ENCODE results near the gene LRRC72.

GRCh38 chr7:16514729-16515128, 11.9 kb upstream of the LRRC72 start:
- TF ChIP-seq, protein P1, sequence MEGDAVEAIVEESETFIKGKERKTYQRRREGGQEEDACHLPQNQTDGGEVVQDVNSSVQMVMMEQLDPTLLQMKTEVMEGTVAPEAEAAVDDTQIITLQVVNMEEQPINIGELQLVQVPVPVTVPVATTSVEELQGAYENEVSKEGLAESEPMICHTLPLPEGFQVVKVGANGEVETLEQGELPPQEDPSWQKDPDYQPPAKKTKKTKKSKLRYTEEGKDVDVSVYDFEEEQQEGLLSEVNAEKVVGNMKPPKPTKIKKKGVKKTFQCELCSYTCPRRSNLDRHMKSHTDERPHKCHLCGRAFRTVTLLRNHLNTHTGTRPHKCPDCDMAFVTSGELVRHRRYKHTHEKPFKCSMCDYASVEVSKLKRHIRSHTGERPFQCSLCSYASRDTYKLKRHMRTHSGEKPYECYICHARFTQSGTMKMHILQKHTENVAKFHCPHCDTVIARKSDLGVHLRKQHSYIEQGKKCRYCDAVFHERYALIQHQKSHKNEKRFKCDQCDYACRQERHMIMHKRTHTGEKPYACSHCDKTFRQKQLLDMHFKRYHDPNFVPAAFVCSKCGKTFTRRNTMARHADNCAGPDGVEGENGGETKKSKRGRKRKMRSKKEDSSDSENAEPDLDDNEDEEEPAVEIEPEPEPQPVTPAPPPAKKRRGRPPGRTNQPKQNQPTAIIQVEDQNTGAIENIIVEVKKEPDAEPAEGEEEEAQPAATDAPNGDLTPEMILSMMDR (IDR thresholded peaks at IDR 0.05; ENCODE audit: poor library complexity) = no peak
- no peak for TF ChIP-seq EZH2 (IDR thresholded peaks at IDR 0.05; ENCODE audit: borderline replicate concordance)
- TF ChIP-seq EZH2phosphoT487 (IDR thresholded peaks at IDR 0.05; ENCODE audit: low read depth, severe bottlenecking, unreplicated experiment) = no peak

All from hepatocyte (in vitro differentiated cells).